GM18498 (cell line): ENCODE measurements around the gene CEP112.
A peak's percentile ranks its signal among the peaks of the same experiment; 100 is the strongest.
"Not testable (repeated sequence)": the region's sequence is repeated elsewhere in the genome, so short reads cannot be mapped to it uniquely, and the experiment has no call there.

Experiments used
- ATAC-seq: cut with Tn5 transposase; IDR thresholded peaks from one replicate; pipeline ENCODE4 v1.9.1; 2021; ENCODE audit warnings: mild to moderate bottlenecking, moderate library complexity; ENCODE audit not compliant: unreplicated experiment

CEP112 gene

GRCh38 chr17:65797101-65797500, 394.8 kb downstream of the CEP112 start:
- ATAC-seq, result no peak

- no peak for ATAC-seq
Measured at GRCh38 chr17:65794572-65794971, 397.4 kb downstream of the CEP112 start.

- no peak for ATAC-seq
Measured at GRCh38 chr17:65790241-65790640, 401.7 kb downstream of the CEP112 start.

GRCh38 chr17:65787503-65787902, 404.4 kb downstream of the CEP112 start:
- ATAC-seq, result no peak

DNA sequence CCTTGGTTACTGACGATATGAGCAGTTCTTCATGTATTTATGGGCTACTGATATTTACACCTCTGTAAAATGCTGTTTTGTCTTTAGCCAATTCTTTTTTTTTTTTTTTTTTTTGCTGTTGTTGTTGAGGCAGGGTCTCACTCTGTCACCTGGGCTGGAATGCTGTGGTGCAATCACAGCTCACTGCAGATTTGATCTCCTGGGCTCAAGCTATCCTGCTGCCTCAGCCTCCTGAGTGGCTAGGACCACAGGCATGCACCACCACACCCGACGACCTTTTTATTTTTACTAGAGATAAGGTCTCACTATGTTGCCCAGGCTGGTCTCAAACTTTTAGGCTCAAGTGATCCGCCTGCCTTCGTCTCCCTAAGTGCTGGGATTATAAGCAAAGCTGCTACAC, 405.5 kb downstream of the CEP112 start:
- ATAC-seq, result no peak

DNA sequence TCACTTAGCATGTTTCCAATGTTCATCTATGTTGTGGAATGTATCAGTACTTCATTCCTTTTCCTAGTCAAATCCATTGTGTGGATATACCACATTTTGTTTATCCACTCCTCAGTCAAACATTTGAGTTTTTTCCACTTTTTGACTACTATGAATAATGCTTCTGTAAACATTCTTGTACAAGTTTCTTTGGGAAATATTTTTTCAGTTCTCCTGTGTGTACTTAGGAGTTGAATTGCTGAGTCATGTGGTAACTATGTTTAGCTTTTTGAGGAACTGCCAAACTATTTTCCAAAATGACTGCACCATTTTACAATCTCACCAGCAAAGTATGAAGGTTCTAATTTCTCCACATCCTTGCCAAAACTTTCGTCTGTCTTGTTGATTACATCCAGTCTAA, 406.8 kb downstream of the CEP112 start:
- no peak for ATAC-seq

DNA sequence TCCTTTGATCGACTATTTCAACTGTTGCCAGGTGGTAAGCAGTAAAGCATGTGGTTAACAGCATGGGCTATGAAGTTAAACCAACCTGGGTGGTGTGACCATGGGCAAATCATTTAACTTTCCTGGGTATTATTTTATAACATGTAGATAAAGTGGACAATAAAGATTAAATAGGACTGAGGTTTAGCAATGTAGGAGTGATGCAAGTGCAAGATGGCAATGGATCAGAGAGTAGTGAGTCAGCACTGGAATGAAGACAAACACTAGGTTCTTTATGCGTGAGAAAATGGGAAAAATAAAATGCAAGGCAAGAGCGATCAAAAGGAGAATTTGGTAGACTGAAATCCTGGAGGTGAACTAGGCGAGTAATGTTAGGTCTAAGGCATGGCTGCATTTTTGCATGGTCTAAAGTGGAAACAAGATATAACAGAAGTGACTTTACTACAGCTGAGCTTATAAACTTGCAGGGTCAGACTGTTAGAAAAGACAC, 408.0 kb downstream of the CEP112 start:
- no peak for ATAC-seq

DNA sequence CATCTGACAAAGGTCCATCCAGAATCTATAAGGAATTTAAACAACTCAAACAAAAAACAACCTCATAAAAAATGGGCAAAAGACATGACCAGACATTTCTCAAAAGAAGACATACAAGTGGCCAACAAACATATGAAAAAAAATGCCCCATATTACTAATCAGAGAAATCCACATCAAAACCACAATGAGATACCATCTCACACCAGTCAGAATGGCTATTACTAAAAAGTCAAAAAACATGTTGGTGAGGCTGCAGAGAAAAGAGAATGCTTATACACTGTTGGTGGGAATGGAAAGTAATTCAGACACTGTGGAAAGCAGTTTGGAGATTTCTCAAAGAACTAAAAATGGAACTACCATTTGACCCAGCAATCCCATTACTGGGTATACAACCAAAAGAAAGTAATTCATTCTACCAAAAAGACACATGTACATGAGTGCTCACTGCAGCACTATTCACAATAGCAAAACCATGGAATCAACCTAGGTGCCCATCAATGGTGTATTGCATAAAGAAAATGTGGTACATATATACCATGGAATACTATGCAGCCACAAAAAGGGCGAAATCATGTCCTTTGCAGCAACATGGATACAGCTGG, 409.7 kb downstream of the CEP112 start:
- not testable (repeated sequence) for ATAC-seq

DNA sequence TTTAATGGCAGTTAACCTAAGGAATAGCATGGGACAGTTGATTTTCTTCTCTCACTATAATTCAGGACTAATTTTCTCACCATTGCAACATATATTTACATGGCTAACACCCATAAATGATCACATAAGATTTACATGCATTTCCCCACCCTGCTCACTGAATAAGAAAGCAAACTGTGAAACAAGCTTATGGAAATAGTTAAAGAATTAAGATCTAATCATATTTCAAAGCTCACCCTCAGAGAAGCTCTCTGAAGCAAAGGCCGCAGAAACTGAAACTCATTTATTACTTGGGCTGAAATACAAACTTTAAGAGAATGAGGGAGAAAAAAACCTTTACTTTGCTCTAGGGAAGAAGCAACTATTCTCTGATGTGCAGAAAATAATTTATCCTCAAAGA, 411.8 kb downstream of the CEP112 start:
- no peak for ATAC-seq

DNA sequence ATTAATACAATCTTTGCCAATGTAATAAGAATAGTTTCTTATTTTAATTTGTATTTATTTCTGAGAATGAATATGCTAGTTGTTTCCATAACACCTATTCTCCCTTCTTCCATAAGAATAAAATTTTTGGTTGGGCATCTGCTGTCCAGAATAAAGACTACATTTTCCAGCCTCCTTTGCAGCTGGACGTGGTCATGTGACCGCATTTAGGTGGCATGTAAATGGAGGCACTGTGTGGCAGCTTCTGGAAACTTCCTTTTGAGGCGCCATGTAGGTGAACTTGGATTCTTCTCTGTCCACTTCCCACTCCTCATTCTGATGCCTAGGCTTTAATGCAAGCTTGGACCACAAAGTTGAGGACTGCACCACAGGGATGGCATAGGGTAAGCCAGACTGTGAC, 415.0 kb downstream of the CEP112 start:
- no peak for ATAC-seq

- ATAC-seq, result no peak
Measured at GRCh38 chr17:65774787-65775186, 417.1 kb downstream of the CEP112 start.

DNA sequence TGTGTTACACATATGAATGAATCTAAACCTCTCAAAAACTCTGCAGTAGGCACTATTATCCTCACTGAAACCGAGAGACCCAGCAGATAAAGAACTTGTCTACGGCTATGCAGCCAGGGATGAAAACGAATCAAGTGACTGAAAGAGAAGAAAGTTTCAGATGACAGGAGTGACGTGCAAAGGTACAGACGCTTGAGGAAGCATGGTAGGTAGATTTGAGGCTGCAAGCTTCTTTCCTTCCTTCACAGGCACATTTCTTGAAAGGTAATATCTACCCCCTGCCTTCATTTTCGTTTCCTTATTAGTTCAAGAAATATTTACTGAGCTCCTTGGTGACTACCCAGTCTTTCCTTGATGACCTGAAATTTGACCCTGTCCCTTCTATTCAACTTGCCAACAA, 418.9 kb downstream of the CEP112 start:
- ATAC-seq, result no peak

DNA sequence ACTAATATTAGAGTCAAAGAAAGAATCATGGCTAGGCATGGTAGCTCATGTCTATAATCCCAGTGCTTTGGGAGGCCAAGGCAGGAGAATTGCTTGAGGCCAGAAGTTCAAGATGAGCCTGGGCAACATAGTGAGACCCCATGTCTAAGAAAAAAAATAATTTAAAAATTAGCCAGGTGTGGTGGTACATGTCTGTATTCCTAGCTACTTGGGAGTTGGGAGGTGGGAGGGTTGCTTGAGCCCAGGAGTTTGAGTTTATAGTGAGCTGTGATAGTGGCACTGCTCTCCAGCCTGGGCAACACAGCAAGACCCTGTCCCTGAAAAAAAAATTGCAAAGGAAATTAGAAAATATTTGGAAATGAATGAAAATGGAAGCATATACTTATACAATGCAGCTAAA, 420.2 kb downstream of the CEP112 start:
- ATAC-seq, result no peak

DNA sequence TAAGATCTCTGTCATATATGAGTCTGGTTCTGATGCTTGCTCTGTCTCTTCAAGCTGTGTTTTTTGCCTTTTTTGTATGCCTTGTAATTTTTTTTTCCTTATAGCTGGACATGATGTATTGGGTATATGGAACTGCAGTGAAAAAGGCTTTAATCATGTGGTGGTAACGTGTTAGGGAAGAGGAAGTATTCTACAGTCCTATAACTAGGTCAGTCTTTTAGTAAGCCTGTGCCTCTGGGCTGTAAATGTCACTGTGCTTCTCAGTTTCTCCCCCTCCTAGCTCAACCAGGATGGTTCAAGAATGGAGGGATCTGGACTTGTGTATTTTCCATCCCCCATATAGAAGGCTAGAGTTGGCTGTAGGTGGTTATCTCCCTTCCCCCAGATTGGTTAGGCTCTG, 428.1 kb downstream of the CEP112 start:
- no peak for ATAC-seq

DNA sequence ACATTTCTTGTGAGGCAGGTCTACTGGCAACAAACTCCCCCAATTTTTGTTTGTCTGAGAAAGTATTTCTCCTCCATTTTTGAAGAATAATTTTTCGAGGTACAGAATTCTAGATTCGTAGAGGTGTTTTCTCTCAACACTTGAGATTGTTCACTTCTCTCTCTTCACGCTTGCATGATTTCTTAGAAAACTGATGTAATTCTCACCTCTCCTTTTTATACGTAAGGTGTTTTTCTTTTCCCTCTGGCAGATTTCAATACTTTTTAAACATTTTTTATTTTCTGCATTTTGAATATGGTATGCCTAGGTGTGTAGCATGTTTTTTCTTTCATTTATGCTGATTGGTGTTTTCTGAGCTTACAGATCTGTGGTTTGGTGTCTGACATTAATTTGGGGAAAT, 429.0 kb downstream of the CEP112 start:
- ATAC-seq, result no peak

DNA sequence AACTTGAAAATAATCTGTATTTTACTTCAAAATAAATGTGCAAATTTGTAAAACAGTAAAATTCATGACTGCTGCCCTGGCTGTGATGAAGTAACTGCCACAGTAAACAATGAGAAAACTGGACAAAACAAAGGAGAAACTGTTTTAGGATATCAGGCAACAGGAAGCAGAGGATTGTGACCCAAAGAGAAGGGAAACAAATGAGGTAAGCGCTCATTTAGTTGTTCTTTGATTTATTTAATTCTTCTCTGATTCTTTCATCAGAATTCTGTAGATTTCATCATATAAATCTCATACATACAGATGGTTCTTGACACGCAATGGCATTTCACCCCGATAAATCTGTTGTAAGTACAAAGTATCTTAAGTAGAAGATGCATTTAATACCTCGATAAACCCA, 432.4 kb downstream of the CEP112 start:
- no peak for ATAC-seq

- no peak for ATAC-seq
Measured at GRCh38 chr17:65756760-65757159, 435.2 kb downstream of the CEP112 start.

DNA sequence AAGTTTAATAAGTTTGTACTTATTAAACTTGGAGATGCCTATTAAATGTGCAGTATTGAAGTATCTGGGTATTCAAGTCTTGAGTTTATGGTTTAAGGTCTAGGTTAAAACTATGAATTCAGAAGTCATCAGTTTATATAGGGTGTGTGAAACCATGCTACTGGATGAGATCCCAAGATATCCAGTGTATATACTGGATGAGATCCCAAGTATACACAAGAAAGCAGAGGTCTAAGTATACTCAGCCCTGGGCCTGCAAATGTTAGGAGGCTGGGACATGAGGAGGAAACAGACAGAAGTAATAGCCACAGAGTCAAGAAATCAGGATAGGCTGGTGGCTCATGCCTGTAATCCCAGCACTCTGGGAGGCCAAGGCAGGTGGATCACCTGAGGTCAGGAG, 436.1 kb downstream of the CEP112 start:
- no peak for ATAC-seq

- no peak for ATAC-seq
Measured at GRCh38 chr17:65754630-65755029, 437.3 kb downstream of the CEP112 start.

- no peak for ATAC-seq
Measured at GRCh38 chr17:65754081-65754480, 437.9 kb downstream of the CEP112 start.

DNA sequence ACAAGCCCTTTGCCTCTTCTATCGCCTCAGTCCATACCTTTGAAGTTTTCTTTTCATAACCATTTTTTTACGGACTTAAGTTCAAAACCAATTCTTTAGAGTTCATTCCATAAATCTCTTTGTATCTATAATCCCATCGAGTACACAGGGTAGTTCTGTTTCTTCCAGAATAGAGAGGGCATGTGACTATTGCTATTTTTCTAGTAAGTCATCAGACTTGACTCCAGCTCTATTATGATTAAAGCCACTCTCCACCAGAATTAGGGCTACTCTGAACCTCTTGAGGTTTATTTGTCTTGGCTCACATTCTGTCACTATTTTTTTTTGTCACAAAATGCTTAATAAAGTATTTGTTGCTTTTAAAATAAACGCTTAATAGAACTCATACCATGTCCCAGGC, 438.6 kb downstream of the CEP112 start:
- ATAC-seq, result no peak

- no peak for ATAC-seq
Measured at GRCh38 chr17:65751263-65751662, 440.7 kb downstream of the CEP112 start.

DNA sequence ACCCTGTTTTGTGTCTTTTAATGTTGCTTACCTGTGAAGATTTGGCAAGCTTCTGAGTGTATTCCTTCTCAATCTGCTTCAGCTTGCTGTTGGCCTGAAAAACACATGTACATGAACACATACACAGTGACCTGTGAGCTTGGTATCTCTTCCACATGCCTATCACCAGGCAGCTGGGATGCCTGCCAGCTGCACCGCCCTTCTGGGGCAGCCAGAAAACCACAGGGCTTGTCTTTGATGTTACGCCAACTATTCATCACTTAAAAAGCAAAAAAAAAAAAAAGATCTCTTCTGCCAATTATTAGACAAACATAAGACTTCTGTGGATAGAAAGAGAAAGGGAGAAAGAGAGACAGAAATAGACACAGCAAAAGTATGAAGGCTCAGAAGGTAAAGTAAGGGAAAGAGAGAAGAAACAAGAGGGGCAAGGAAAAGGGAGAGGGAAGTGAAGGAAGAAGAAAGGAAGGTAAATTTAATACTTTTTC, 441.3 kb downstream of the CEP112 start:
- peak; percentile 67 for ATAC-seq
